KMS-11 (cell line): ENCODE results near the gene ADAMTS2.

ENCODE experiments used
- H2AFZ ChIP-seq: fragments of 200-600 bp; sonication (generic); 2 replicates; pipeline ENCODE4 v1.6.1; 2016; ENCODE audit warnings: antibody characterized with exemption, mixed run types, low read depth
- H3K27ac ChIP-seq: fragments of 200-600 bp; sonication (generic); 2 replicates; pipeline ENCODE4 v1.6.1; 2016; ENCODE audit warnings: mild to moderate bottlenecking, mixed run types
- H3K27me3 ChIP-seq: fragments of 200-600 bp; sonication (generic); 2 replicates; pipeline ENCODE4 v1.6.1; 2017; ENCODE audit warnings: mild to moderate bottlenecking, low read depth, mixed run types, moderate library complexity; ENCODE audit not compliant: insufficient read depth
- H3K36me3 ChIP-seq: fragments of 200-600 bp; sonication (generic); 2 replicates; pipeline ENCODE4 v1.6.1; 2017; ENCODE audit warnings: mild to moderate bottlenecking, mixed run types; ENCODE audit not compliant: insufficient read depth
- H3K4me1 ChIP-seq: fragments of 200-600 bp; sonication (generic); 2 replicates; pipeline ENCODE4 v1.6.1; 2016; ENCODE audit warnings: mild to moderate bottlenecking, low read depth, mixed run types; ENCODE audit not compliant: poor library complexity, severe bottlenecking
- H3K4me2 ChIP-seq: fragments of 200-600 bp; sonication (generic); 2 replicates; pipeline ENCODE4 v1.7.0; 2016; ENCODE audit warnings: mild to moderate bottlenecking, mixed run types
- H3K4me3 ChIP-seq: fragments of 200-600 bp; sonication (generic); IDR thresholded peaks from 2 replicates; pipeline ENCODE4 v1.6.1; 2017; ENCODE audit warnings: low read depth, low read length, mixed read lengths; ENCODE audit not compliant: insufficient read depth
- H3K79me2 ChIP-seq: fragments of 200-600 bp; sonication (generic); 2 replicates; pipeline ENCODE4 v1.6.1; 2016; ENCODE audit warnings: low read depth, mixed run types; ENCODE audit not compliant: insufficient read depth
- H3K9ac ChIP-seq: fragments of 200-600 bp; sonication (generic); 2 replicates; pipeline ENCODE4 v1.6.1; 2016; ENCODE audit warnings: mild to moderate bottlenecking, mixed run types
- H4K20me1 ChIP-seq: fragments of 200-600 bp; sonication (generic); 2 replicates; pipeline ENCODE4 v1.6.1; 2016; ENCODE audit warnings: mild to moderate bottlenecking, mixed run types; ENCODE audit not compliant: insufficient read depth
- TF ChIP-seq, protein P1 (sequence below): fragments of 200-600 bp; sonication (generic); conservative IDR thresholded peaks from 2 replicates; pipeline ENCODE4 v1.6.1; 2017; ENCODE audit warnings: low read depth, mild to moderate bottlenecking, antibody characterized with exemption, low read length, moderate library complexity, mixed read lengths

ADAMTS2 gene

DNA sequence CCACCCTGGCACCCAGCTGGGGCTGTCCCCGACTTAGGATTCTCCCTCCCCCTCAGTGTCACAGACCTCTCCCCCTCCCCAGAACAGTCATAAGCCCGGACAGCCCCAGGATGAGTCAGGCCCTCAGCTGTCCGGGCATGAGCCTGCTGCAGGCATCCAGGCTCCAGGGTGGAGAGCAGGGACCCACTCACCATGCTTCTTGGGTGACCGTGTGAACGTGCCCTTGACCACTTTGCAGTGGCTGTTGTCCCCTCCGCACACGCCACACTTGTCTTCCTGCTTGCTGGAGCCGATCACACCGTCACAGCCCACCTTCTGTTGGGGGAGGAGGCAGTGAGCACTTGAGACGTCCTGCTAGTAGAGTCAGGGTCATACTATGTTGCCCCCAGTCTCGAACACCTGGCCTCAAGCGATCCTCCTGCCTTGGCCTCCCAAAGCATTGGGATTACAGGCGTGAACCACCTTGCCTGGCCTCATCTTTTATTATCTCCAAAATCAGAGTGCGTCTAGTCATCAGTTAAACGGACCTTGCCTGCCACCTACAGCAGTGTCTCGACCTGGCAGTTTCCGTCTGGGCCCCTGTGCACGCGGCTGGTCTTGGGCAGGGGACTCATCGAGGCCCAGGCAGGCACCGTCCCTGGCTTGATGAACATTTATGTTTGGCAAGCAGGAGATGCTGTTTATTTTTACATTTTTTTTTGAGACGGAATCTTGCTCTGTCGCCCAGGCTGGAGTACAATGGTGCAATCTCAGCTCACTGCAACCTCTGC lies 212.5 kb downstream of the ADAMTS2 start:
- Histone ChIP-seq H3K36me3 (no peaks in the 10 kb centered on the region), H3K4me1 (no peaks in the 10 kb centered on the region), H3K9ac (no peak overlapping the region), H3K4me2 (no peak overlapping the region), H2AFZ (no peak overlapping the region), H4K20me1 (no peaks in the 10 kb centered on the region), H3K4me3 (no peak overlapping the region), H3K27me3 (no peaks in the 10 kb centered on the region), H3K27ac (no peak overlapping the region), H3K79me2 (no peaks in the 10 kb centered on the region)
- TF ChIP-seq, protein P1, sequence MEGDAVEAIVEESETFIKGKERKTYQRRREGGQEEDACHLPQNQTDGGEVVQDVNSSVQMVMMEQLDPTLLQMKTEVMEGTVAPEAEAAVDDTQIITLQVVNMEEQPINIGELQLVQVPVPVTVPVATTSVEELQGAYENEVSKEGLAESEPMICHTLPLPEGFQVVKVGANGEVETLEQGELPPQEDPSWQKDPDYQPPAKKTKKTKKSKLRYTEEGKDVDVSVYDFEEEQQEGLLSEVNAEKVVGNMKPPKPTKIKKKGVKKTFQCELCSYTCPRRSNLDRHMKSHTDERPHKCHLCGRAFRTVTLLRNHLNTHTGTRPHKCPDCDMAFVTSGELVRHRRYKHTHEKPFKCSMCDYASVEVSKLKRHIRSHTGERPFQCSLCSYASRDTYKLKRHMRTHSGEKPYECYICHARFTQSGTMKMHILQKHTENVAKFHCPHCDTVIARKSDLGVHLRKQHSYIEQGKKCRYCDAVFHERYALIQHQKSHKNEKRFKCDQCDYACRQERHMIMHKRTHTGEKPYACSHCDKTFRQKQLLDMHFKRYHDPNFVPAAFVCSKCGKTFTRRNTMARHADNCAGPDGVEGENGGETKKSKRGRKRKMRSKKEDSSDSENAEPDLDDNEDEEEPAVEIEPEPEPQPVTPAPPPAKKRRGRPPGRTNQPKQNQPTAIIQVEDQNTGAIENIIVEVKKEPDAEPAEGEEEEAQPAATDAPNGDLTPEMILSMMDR, result no peak

DNA sequence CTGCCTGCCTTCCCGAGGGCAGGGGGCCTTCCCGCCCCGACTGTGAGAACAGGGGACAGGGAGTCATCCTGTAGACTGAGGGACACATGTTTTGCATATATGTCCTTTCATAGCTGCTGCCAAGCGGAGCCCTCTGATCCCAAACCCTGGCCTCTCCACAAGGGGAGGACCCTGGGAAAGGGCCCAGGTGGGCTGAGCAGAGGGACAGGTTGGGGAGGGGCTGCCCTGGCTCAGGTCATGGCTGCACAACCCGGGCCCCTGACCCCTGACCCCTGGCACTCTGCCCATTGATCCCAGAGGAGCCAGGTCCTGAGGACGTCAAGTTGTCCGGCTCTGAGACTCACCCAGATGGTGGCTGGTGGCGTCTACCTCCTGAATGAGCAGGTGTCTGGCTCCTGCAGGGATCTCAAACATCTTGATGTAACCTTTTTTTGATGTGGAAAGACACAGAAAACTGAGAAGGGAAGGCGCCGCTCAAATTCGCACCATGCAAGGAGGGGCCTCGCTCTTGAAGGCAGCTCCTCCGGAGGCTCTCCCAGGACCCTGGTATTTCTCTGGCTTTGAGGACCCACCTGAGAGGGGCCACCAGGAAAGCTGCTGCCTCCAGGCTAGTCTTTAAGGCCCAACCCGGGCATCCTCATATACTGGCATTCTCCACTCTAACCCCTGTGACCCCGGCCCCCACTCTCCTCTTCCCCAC lies 213.2 kb downstream of the ADAMTS2 start:
- Histone ChIP-seq H3K4me2 (no peak overlapping the region), H3K27me3 (no peaks in the 10 kb centered on the region)

DNA sequence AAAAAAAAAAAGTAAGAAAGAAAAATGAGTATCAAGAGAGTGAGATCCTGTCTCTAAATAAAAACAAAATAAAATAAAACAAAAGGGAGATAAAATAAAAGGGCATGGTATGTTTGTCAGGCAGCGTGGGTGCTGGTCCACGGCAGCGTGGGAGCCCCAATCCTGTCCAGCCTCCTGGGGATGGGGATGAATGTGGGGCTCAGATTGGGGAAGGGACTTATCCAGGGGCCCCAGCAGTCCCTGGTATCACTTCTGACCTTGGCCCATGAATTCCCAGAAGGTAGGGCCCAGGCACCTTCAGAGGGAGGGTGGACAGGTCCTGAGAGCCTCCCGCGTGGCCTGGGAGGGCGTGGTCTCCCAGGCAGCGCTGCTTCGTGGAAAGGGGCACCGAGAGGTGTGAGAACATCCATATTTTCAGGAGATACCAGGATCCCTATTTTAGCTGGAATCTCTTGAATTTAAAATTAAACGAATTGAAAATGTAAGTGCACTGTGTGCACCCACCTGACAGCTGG lies 213.9 kb downstream of the ADAMTS2 start:
- H3K79me2 ChIP-seq, result no peaks in the 10 kb centered on the region
- no peak overlapping the region for H3K4me2 ChIP-seq
- H3K27ac ChIP-seq, result no peak overlapping the region
- H3K9ac ChIP-seq, result no peak overlapping the region
- H3K36me3 ChIP-seq, result no peaks in the 10 kb centered on the region
- no peak overlapping the region for H2AFZ ChIP-seq
- H3K4me3 ChIP-seq, result no peak overlapping the region
- H3K4me1 ChIP-seq, result no peaks in the 10 kb centered on the region
- no peaks in the 10 kb centered on the region for H4K20me1 ChIP-seq
- no peaks in the 10 kb centered on the region for H3K27me3 ChIP-seq
- TF ChIP-seq, protein P1, result no peak

More for the DNA sequence above, 213.2 kb downstream of the ADAMTS2 start:
- H3K79me2 ChIP-seq, result no peaks in the 10 kb centered on the region
- no peak overlapping the region for H2AFZ ChIP-seq
- no peak overlapping the region for H3K4me3 ChIP-seq
- no peaks in the 10 kb centered on the region for H3K36me3 ChIP-seq
- TF ChIP-seq, protein P1, result no peak
- no peak overlapping the region for H3K9ac ChIP-seq
- no peaks in the 10 kb centered on the region for H3K4me1 ChIP-seq
- H3K27ac ChIP-seq, result no peak overlapping the region
- no peaks in the 10 kb centered on the region for H4K20me1 ChIP-seq

DNA sequence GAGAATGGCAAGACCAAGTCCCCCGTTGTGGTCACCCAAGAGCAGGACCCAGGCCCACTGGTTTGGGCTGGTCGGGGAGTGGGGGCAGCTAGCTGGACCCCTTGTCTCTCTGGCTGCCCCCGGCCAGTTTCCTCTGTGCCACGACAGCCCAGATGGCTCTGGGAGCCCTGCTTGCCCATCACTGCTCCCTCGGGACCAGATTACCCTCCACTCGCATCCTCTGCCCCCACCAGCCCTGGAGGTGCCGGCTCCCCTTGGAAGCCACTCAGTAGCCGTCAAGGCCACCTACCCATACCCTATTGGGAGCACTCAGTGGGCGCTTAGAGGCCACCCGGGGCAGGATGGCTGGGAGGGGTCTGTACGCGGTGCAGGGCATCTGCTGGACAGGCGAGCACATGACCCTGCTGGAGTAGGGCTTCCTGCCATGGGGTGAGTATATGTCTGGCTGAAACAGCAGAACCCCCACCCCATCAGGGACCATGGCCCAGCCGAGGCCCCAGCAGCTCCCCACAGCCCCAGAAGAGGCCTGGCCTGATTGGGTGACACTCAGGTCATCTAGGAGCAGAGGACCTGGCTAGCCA lies 215.1 kb downstream of the ADAMTS2 start:
- Histone ChIP-seq H3K36me3 (no peaks in the 10 kb centered on the region), H3K4me3 (no peak overlapping the region), H3K4me1 (no peaks in the 10 kb centered on the region), H3K27me3 (no peaks in the 10 kb centered on the region), H3K79me2 (no peaks in the 10 kb centered on the region), H3K4me2 (no peak overlapping the region), H2AFZ (no peak overlapping the region), H4K20me1 (no peaks in the 10 kb centered on the region), H3K27ac (no peak overlapping the region), H3K9ac (no peak overlapping the region)
- TF ChIP-seq, protein P1, result no peak
